GM21737 (cell line): ENCODE measurements around the gene ZBTB20.

Experiments
- ATAC-seq: cut with Tn5 transposase; IDR thresholded peaks from one replicate; pipeline ENCODE4 v1.9.1; 2021; ENCODE audit warnings: mild to moderate bottlenecking, moderate library complexity; ENCODE audit not compliant: unreplicated experiment

ZBTB20 gene

GRCh38 chr3:114878114-114878839 is 268.8 kb downstream of the ZBTB20 start:
- ATAC-seq, result no peak

- ATAC-seq, result no peak
These were observed 269.5 kb downstream of the ZBTB20 start for GRCh38 chr3:114877378-114878113.

GRCh38 chr3:114874522-114874971 is 272.5 kb downstream of the ZBTB20 start:
- ATAC-seq, result no peak

DNA sequence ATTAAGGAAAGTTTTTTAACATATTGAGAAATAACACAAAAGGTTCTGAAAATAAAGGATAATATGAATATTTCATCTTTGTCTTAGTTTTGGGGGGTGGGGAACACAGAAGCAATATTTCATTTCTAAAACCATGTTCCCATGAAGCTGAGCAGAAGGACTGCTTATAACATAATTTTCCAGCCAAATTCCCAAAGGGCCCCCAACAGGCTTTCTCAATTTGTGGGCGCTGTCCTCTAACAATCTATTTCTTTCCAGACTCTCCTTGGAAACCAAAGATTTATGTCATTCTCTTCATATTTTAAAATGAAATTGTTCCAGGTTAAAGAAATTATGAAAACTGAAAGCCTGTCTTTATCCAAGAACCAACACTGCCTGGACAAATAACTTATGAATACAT is 273.5 kb downstream of the ZBTB20 start:
- ATAC-seq, result no peak

DNA sequence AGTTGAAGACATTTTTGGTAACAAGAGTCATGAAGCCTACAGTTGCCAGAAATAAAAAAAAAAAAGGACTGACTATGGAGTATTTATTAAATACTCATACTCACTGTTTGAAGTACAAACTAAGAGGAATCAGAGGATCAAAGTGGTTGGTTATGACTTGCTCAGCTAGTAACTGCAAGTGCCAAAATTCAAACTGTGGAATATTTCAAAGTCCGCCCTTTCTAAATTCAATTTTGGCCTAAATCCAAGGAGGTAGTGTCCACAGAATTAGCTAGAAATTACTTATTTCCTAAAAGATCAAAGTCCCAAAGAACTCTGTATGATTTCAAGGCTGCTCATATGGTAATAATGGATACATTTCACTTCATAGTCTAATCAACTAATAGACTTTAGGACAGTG is 274.5 kb downstream of the ZBTB20 start:
- ATAC-seq, result no peak

DNA sequence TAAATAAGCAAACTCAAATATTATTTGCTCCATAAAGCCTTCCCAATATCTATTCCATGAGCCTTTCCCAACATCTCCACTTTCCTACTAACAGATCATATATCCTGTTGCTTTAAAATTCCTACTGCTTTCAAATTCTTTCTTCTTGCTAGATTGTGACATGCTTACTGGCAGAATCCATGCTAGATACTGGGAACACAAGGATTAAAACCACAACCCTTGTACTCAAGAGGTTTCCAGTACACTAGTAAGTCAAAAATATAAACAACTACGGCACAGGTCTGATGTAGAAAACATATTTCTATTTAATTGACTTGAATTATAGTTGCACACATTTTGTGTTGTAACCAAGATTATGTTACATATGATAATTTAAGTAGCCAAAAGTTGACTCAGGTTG is 275.0 kb downstream of the ZBTB20 start:
- no peak for ATAC-seq

DNA sequence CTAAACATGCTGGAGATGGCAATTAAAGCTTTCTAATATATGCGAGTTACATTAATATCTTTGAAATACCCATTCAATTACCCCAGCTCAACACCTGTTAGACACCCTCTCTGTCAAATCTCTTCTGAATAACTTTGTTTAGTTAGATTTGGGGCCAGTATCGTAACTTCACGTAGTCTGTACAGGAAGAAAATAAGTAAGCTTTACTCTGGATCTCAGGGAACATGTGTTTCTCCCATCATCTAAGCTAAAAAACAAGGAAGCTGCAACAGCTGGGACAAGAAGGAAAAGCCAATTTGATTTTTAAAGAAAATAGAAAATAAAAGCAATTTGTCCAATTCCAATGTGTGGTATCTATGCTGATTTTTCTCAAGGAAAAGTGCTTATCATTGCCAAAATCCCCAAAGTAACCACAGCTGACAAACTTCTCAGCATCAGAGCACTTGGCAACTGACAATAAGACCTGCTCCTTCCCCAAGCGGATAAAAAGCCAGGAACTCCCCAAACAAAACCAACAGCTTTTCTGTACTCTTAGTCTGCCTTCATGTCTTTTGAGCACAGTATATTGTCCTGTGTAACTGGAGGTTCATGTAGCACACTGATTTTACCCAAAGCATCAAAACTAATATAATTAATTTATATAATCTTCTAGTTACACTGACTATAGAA is 279.1 kb downstream of the ZBTB20 start:
- ATAC-seq, result no peak

- no peak for ATAC-seq
These were observed 279.7 kb downstream of the ZBTB20 start for GRCh38 chr3:114867359-114867758.

- no peak for ATAC-seq
These were observed 280.7 kb downstream of the ZBTB20 start for GRCh38 chr3:114866430-114866829.

DNA sequence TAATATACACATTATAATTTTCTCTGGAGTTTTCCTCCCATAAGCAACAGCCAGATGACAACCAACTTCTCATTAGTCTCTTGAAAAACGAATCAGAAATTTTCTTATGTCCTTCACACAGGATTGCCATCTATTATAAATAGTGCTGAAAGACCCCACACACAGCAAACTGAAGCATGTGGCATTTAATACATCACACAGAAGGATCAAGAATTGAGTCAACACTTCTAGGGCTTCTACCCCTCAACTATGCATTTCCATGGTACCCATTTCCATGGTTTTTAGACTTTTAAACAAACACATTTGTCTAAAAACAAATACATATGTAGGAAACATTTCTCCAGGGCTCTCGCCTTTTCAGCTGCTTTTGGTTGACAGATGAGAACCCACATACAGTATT is 282.1 kb downstream of the ZBTB20 start:
- ATAC-seq, result no peak

DNA sequence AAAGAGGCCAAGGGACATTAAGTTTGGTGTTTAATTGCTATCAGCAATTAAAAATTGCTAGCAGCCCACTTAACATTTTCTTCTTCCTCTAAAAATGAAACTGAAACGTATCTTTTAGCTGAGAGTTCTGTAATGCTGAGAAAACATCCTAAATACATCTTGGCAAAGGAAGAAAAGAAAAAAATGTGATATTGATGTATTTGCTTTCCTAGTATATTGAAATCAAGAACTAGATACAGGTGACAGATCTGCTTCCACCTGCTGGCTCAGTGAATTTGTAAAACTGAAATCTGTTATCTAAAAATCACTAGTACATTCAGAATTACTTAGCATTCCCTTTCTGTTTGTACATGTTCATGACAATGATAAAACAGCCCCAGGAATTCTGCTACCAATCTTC is 283.2 kb downstream of the ZBTB20 start:
- no peak for ATAC-seq

DNA sequence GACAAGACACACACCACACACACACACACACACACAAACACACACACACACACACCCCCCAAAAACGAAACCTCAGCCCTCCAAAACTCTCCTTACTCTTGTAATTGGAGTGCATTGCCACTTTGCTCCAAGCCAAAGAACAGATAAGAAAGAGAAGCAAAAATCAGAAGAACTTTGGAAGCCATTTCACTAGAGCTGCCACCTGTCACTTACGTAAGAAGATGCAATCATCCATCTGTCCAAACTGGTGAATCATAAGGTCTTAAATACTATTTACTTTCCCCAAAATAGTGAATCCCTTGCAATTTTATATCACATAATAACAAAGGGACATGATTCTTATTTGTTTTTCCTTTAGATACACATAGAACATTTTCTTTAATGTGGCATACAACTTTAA is 285.4 kb downstream of the ZBTB20 start:
- no peak for ATAC-seq

DNA sequence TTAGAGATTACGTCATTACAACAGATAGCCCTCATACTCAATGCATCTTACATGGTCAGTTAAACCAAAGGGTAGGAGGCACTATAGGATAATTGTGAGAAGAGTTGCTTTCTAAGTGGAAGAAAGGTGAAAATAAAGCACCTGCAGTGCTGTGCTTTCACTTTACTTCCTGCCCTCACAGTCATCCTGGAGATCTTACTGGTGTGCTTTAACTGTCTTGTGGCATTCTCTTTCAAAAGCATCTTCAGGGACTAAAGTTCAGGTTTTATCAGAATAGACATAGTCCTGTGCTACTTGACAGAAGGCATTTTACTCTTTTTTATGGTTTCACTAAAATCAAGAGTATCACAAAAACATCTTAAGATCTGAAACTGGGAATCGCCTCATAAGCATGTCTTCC is 286.6 kb downstream of the ZBTB20 start:
- ATAC-seq, result no peak

DNA sequence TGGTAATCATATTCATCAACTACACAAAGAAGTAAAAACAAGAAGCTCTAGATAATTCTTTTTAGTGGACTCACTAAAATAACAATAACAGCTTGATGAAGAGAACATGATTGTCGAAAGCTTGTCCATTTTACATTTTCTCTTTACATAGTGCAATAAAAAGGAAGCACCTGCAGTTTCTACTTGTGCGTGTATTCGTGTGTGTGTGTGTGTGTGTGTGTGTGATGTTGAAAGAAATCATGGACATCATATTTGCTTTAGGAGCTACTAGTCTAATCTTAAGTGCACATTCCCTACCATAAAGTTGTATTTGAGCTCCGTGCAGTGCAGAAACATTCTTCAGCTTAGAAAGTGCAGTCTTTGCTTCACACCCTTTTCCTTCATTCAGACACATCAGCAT is 288.8 kb downstream of the ZBTB20 start:
- no peak for ATAC-seq

GRCh38 chr3:114857299-114857701 is 289.8 kb downstream of the ZBTB20 start:
- no peak for ATAC-seq

DNA sequence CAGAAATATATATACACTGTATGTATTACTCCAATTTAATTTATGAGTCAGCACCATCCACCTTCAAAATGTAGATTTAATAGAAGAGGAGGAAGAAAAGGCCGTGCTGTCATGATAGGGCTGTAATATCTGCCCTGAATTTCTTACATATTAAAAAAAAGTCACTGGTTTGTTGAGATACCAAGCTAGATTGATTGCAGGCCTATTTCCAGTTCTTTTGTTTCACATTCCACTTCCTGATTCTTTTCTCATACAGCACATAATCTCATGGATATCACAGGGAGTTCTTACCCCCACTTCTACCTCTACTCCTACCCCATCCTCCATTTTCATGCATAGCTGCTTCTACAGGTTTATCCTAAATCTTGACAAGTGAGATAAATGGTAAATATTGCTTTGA is 290.3 kb downstream of the ZBTB20 start:
- no peak for ATAC-seq

DNA sequence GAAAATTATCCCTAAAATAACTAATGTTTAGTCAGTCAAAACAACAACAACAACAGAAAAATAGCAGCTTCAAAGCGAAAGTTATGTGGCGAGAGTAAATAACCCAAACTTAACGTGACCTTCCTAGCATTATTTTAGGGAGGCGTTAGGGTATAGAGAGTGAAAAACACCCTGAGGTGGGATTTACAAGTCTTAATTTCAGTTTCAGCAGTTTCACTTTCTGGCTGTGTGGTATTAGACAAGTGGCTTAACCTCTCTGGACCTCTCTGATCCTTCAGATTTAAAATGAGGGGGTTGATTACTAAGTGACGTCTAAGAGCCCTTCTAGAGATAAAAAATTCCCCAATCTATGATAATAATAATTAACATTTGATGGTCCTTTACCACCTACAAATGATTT is 291.2 kb downstream of the ZBTB20 start:
- ATAC-seq, result no peak

DNA sequence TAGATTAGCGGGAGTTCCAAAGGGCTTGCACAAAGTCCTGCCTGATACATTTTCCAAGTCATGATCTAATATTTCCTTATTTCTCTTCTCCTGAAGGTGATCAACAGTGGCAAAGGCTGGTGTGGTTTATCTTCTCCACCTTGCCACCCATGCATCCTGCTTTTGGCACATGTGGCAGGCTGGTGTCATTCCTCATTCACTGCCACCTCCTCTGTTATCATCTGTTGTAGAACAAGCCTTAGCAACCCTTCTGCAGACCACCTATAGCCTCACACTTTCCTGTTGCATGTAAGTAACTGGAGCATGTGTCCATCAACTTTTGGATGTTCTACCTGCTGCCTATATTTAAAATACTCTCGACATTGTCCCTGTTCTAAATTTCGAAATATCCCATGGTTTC is 294.1 kb downstream of the ZBTB20 start:
- no peak for ATAC-seq

- ATAC-seq, result no peak
These were observed 296.2 kb downstream of the ZBTB20 start for GRCh38 chr3:114850898-114851297.

DNA sequence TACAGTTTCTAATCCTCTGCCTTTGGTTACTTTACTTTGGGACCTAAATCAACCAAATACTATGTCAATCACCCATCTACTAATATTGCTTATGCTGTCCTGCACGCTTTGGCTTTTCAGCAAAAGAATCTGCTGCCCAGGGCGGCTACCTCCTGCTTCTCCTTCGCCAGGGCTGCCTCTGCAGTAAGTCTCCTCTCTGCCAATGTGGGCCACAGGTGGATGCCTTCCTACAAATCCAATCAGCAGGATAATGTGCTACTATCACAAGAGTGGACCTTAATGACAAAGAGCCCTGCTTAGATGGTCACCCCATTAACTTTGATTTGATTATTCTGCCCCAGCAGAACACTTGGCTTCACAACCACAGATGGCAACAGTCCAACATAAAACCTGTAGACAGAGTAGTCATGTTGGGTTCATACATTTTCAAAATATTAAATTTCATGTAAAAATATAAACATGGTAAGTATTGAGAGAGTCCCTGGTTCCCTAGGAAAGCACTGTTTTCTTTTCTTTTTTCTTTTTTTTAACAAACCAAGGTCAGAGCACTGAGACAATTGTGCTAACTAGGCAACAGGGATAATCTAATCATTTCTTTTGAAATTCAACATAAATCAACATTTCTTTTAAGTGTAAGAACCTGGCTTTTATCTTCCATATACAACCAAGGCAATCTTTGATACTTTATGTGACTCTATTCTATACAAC is 298.3 kb downstream of the ZBTB20 start:
- ATAC-seq, result no peak

GRCh38 chr3:114848082-114848481 is 299.0 kb downstream of the ZBTB20 start:
- ATAC-seq, result no peak
